HG02885 (cell line): ENCODE measurements around the gene NCOA7.
"Not testable (repeated sequence)": the region's sequence is repeated elsewhere in the genome, so short reads cannot be mapped to it uniquely, and the experiment has no call there.

ENCODE experiments used
- ATAC-seq: cut with Tn5 transposase; IDR thresholded peaks from one replicate; pipeline ENCODE4 v1.9.1; 2021; ENCODE audit warnings: mild to moderate bottlenecking; ENCODE audit not compliant: unreplicated experiment, poor library complexity

NCOA7 gene

GRCh38 chr6:125957845-125958244 lies 167.1 kb downstream of the NCOA7 start:
- no peak for ATAC-seq

GRCh38 chr6:125959041-125959440 lies 168.3 kb downstream of the NCOA7 start:
- no peak for ATAC-seq

GRCh38 chr6:125961117-125961516 lies 170.4 kb downstream of the NCOA7 start:
- ATAC-seq = no peak

- ATAC-seq = no peak
Observed at GRCh38 chr6:125962900-125963497, 172.2 kb downstream of the NCOA7 start.

GRCh38 chr6:125963817-125964216 lies 173.1 kb downstream of the NCOA7 start:
- ATAC-seq = no peak

GRCh38 chr6:125966569-125966968 lies 175.8 kb downstream of the NCOA7 start:
- ATAC-seq = no peak

GRCh38 chr6:125968493-125968892 lies 177.7 kb downstream of the NCOA7 start:
- ATAC-seq = peak; percentile 46

- no peak for ATAC-seq
Observed at GRCh38 chr6:125970760-125971159, 180.0 kb downstream of the NCOA7 start.

GRCh38 chr6:125972478-125972877 lies 181.7 kb downstream of the NCOA7 start:
- not testable (repeated sequence) for ATAC-seq

- peak; percentile 94 for ATAC-seq
Observed at GRCh38 chr6:125974214-125974866, 183.6 kb downstream of the NCOA7 start.

- ATAC-seq = no peak
Observed at GRCh38 chr6:125979101-125979500, 188.3 kb downstream of the NCOA7 start.
